Memory B cell (primary cell): ENCODE data around the gene KCTD1.

Source experiments
- ATAC-seq: fragments of 150-1000 bp; cut with Tn5 transposase; 2 replicates; pipeline ENCODE4 v1.10.0; 2021; ENCODE audit warnings: low read depth, mild to moderate bottlenecking, moderate library complexity
- DNase-seq, 2 donors: peaks; one replicate each; pipeline ENCODE4 v3.0.0; 2022; ENCODE audit warnings: low spot score in 2 of 2
- H3K27ac Mint-ChIP-seq: one replicate; pipeline ENCODE4 v1.8.0; 2022; ENCODE audit warnings: mild to moderate bottlenecking, moderate library complexity, mixed read lengths
- H3K27me3 Mint-ChIP-seq: one replicate; pipeline ENCODE4 v1.8.0; 2022; ENCODE audit warnings: mixed read lengths
- H3K36me3 Mint-ChIP-seq: one replicate; pipeline ENCODE4 v1.8.0; 2022; ENCODE audit warnings: mild to moderate bottlenecking, mixed read lengths
- H3K4me1 Mint-ChIP-seq: one replicate; pipeline ENCODE4 v1.8.0; 2022; ENCODE audit warnings: mixed read lengths
- H3K4me3 Mint-ChIP-seq: one replicate; pipeline ENCODE4 v1.8.0; 2022; ENCODE audit warnings: mild to moderate bottlenecking, moderate library complexity, mixed read lengths
- H3K9me3 Mint-ChIP-seq: one replicate; pipeline ENCODE4 v1.8.0; 2022; ENCODE audit warnings: mixed read lengths

KCTD1 gene

GRCh38 chr18:26520974-26521373 is 27.4 kb downstream of the KCTD1 start:
- DNase-seq (no peak), ATAC-seq (no peak)
- H3K27me3 Mint-ChIP-seq: peaks cover 1% of the 10 kb centered on the region
- no peaks in the 10 kb centered on the region for H3K9me3 Mint-ChIP-seq
- peaks cover 3% of the 10 kb centered on the region for H3K4me1 Mint-ChIP-seq
- no peaks in the 10 kb centered on the region for H3K36me3 Mint-ChIP-seq
- H3K4me3 Mint-ChIP-seq: no peak overlapping the region
- no peak overlapping the region for H3K27ac Mint-ChIP-seq

- peaks cover 1% of the 10 kb centered on the region for H3K27me3 Mint-ChIP-seq
- ATAC-seq: no peak
- no peaks in the 10 kb centered on the region for H3K4me1 Mint-ChIP-seq
- H3K27ac Mint-ChIP-seq: no peak overlapping the region
- H3K36me3 Mint-ChIP-seq: peaks cover 2% of the 10 kb centered on the region
- H3K9me3 Mint-ChIP-seq: no peaks in the 10 kb centered on the region
- no peak for DNase-seq
- no peak overlapping the region for H3K4me3 Mint-ChIP-seq
Measured at GRCh38 chr18:26519114-26519513, 29.2 kb downstream of the KCTD1 start.

GRCh38 chr18:26516964-26517363 is 31.4 kb downstream of the KCTD1 start:
- no peak for DNase-seq

GRCh38 chr18:26515643-26516487 is 32.5 kb downstream of the KCTD1 start:
- no peak overlapping the region for H3K4me3 Mint-ChIP-seq
- no peak overlapping the region for H3K27ac Mint-ChIP-seq
- H3K9me3 Mint-ChIP-seq: no peaks in the 10 kb centered on the region
- ATAC-seq: no peak
- no peak for DNase-seq
- H3K4me1 Mint-ChIP-seq: no peaks in the 10 kb centered on the region
- peaks cover 2% of the 10 kb centered on the region for H3K36me3 Mint-ChIP-seq
- H3K27me3 Mint-ChIP-seq: peaks cover 1% of the 10 kb centered on the region

More at GRCh38 chr18:26516964-26517363, 31.4 kb downstream of the KCTD1 start:
- no peak overlapping the region for H3K4me3 Mint-ChIP-seq
- H3K27ac Mint-ChIP-seq: no peak overlapping the region
- ATAC-seq: no peak
- peaks cover 1% of the 10 kb centered on the region for H3K27me3 Mint-ChIP-seq
- H3K9me3 Mint-ChIP-seq: no peaks in the 10 kb centered on the region
- H3K4me1 Mint-ChIP-seq: no peaks in the 10 kb centered on the region
- peaks cover 2% of the 10 kb centered on the region for H3K36me3 Mint-ChIP-seq

GRCh38 chr18:26511339-26512071 is 36.8 kb downstream of the KCTD1 start:
- no peak overlapping the region for H3K4me3 Mint-ChIP-seq
- no peaks in the 10 kb centered on the region for H3K9me3 Mint-ChIP-seq
- H3K27me3 Mint-ChIP-seq: no peaks in the 10 kb centered on the region
- ATAC-seq (no peak), DNase-seq (no peak)
- H3K27ac Mint-ChIP-seq: no peak overlapping the region
- no peaks in the 10 kb centered on the region for H3K4me1 Mint-ChIP-seq
- peaks cover 2% of the 10 kb centered on the region for H3K36me3 Mint-ChIP-seq

- H3K27me3 Mint-ChIP-seq: no peaks in the 10 kb centered on the region
- no peak for ATAC-seq
- H3K9me3 Mint-ChIP-seq: peaks cover 3% of the 10 kb centered on the region
- no peak overlapping the region for H3K27ac Mint-ChIP-seq
- no peak overlapping the region for H3K4me3 Mint-ChIP-seq
- no peaks in the 10 kb centered on the region for H3K4me1 Mint-ChIP-seq
- H3K36me3 Mint-ChIP-seq: no peaks in the 10 kb centered on the region
- DNase-seq: no peak
Measured at GRCh38 chr18:26510337-26510736, 38.0 kb downstream of the KCTD1 start.

GRCh38 chr18:26506012-26506411 is 42.3 kb downstream of the KCTD1 start:
- H3K27me3 Mint-ChIP-seq: no peaks in the 10 kb centered on the region
- no peak overlapping the region for H3K4me3 Mint-ChIP-seq
- peaks cover 3% of the 10 kb centered on the region for H3K9me3 Mint-ChIP-seq
- DNase-seq (no peak), ATAC-seq (no peak)
- no peak overlapping the region for H3K27ac Mint-ChIP-seq
- H3K4me1 Mint-ChIP-seq: no peaks in the 10 kb centered on the region
- no peaks in the 10 kb centered on the region for H3K36me3 Mint-ChIP-seq

- Mint-ChIP-seq H3K36me3 (no peaks in the 10 kb centered on the region), H3K9me3 (peaks cover 3% of the 10 kb centered on the region), H3K27ac (no peak overlapping the region), H3K4me1 (no peaks in the 10 kb centered on the region), H3K27me3 (no peaks in the 10 kb centered on the region), H3K4me3 (no peak overlapping the region)
- DNase-seq (no peak), ATAC-seq (no peak)
Measured at GRCh38 chr18:26504831-26505230, 43.5 kb downstream of the KCTD1 start.

GRCh38 chr18:26503382-26503781 is 45.0 kb downstream of the KCTD1 start:
- no peak for ATAC-seq
- Mint-ChIP-seq H3K27me3 (no peaks in the 10 kb centered on the region), H3K4me1 (no peaks in the 10 kb centered on the region), H3K9me3 (peaks cover 3% of the 10 kb centered on the region), H3K27ac (no peak overlapping the region), H3K36me3 (no peaks in the 10 kb centered on the region), H3K4me3 (no peak overlapping the region)
- DNase-seq: no peak

- Mint-ChIP-seq H3K9me3 (peaks cover 3% of the 10 kb centered on the region), H3K27ac (no peak overlapping the region), H3K4me1 (no peaks in the 10 kb centered on the region), H3K27me3 (no peaks in the 10 kb centered on the region), H3K4me3 (no peak overlapping the region), H3K36me3 (peaks cover 2% of the 10 kb centered on the region)
- ATAC-seq (no peak), DNase-seq (no peak)
Measured at GRCh38 chr18:26502823-26503222, 45.5 kb downstream of the KCTD1 start.

- ATAC-seq (no peak), DNase-seq (no peak)
- H3K27me3 Mint-ChIP-seq: no peaks in the 10 kb centered on the region
- H3K27ac Mint-ChIP-seq: no peak overlapping the region
- no peaks in the 10 kb centered on the region for H3K9me3 Mint-ChIP-seq
- peaks cover 8% of the 10 kb centered on the region for H3K36me3 Mint-ChIP-seq
- no peak overlapping the region for H3K4me3 Mint-ChIP-seq
- H3K4me1 Mint-ChIP-seq: no peaks in the 10 kb centered on the region
Measured at GRCh38 chr18:26497866-26498265, 50.5 kb downstream of the KCTD1 start.

GRCh38 chr18:26496528-26496927 is 51.8 kb downstream of the KCTD1 start:
- H3K27me3 Mint-ChIP-seq: no peaks in the 10 kb centered on the region
- H3K4me1 Mint-ChIP-seq: no peaks in the 10 kb centered on the region
- H3K9me3 Mint-ChIP-seq: no peaks in the 10 kb centered on the region
- H3K36me3 Mint-ChIP-seq: peaks cover 8% of the 10 kb centered on the region
- H3K4me3 Mint-ChIP-seq: no peak overlapping the region
- DNase-seq (no peak), ATAC-seq (no peak)
- H3K27ac Mint-ChIP-seq: no peak overlapping the region

- no peak for DNase-seq
- Mint-ChIP-seq H3K36me3 (peaks cover 8% of the 10 kb centered on the region), H3K27ac (no peak overlapping the region), H3K9me3 (no peaks in the 10 kb centered on the region), H3K4me3 (no peak overlapping the region), H3K27me3 (no peaks in the 10 kb centered on the region), H3K4me1 (no peaks in the 10 kb centered on the region)
- ATAC-seq: no peak
Measured at GRCh38 chr18:26495287-26495686, 53.1 kb downstream of the KCTD1 start.

GRCh38 chr18:26493021-26493420 is 55.3 kb downstream of the KCTD1 start:
- no peaks in the 10 kb centered on the region for H3K27me3 Mint-ChIP-seq

More at GRCh38 chr18:26493021-26493420, 55.3 kb downstream of the KCTD1 start:
- ATAC-seq (no peak), DNase-seq (no peak)
- Mint-ChIP-seq H3K4me1 (no peaks in the 10 kb centered on the region), H3K9me3 (no peaks in the 10 kb centered on the region), H3K36me3 (peaks cover 6% of the 10 kb centered on the region), H3K27ac (no peak overlapping the region), H3K4me3 (no peak overlapping the region)
